ENCODE results near the gene PTPRT. TPM values are rescaled to one million over a fixed set of nuclear protein-coding genes. Genes with fewer than 3 reads are reported as not detected.
A peak's percentile ranks its signal among the peaks of the same experiment; 100 is the strongest.
"Not testable (repeated sequence)": the region's sequence is repeated elsewhere in the genome, so short reads cannot be mapped to it uniquely, and the experiment has no call there.

The PTPRT gene
- total and polyA plus RNA-seq, 12 donors, result 0.05 to 0.34 (median 0.16) TPM; not detected in 1

DNA sequence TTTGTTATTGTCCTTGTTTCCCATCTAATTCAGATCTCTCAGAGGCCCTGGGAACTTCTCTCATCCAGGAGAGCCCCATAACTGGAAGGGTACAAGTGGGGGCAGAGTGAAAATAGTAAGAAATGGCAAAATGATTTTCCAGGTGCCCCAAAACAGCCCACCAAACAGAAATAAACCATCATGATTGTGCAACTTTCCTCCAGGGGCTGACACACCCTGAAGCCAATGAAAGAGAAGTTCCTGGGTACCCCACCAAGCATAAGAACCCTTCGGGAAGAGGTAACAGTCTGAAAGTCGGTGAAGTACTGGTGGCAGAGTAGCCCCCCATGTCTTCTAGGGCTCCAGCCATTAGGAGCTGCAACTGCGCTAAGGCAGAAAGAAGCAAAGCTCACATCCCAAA, 282.0 kb downstream of the PTPRT start:
- no peak overlapping the region for H3K4me3 ChIP-seq
- H3K9me3 ChIP-seq (replicated peaks in 1 of 3), result no peaks in the 10 kb centered on the region
- H3K36me3 ChIP-seq (replicated peaks in 1 of 2), result no peaks in the 10 kb centered on the region
- intact Hi-C loops (cut with DNase I), result no loop called here
- H3K27ac ChIP-seq, result no peak overlapping the region
- no peak for TF ChIP-seq POLR2A (IDR thresholded peaks at IDR 0.05)
- TF ChIP-seq, protein P1, sequence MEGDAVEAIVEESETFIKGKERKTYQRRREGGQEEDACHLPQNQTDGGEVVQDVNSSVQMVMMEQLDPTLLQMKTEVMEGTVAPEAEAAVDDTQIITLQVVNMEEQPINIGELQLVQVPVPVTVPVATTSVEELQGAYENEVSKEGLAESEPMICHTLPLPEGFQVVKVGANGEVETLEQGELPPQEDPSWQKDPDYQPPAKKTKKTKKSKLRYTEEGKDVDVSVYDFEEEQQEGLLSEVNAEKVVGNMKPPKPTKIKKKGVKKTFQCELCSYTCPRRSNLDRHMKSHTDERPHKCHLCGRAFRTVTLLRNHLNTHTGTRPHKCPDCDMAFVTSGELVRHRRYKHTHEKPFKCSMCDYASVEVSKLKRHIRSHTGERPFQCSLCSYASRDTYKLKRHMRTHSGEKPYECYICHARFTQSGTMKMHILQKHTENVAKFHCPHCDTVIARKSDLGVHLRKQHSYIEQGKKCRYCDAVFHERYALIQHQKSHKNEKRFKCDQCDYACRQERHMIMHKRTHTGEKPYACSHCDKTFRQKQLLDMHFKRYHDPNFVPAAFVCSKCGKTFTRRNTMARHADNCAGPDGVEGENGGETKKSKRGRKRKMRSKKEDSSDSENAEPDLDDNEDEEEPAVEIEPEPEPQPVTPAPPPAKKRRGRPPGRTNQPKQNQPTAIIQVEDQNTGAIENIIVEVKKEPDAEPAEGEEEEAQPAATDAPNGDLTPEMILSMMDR (IDR thresholded peaks at IDR 0.05), result no peak
- WGBS, 4 donors, result 91 to 96% (median 93%) methylated on average over 3 of the region's 3 CpGs
- H3K27me3 ChIP-seq, result no peaks in the 10 kb centered on the region
- DNase-seq, result no peak
- H3K4me1 ChIP-seq (replicated peaks in 1 of 2), result no peaks in the 10 kb centered on the region

DNA sequence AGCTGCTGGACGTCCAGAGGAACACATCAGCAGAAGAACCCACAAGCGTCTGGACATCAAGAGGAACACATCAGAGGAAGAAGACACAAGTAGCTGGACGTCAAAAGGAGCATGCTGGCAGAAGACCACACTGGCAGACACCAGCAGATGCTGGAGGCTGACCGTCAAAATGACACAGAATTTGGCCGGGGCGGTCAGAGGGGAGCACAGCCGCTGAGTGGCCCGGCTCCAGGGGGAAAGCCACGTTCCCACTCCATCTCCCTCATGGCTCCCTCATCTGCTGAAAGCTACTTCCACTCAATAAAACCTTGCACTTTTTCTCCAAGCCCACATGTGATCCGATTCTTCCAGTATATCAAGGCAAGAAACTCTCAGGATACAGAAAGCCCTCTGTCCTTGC, 283.6 kb downstream of the PTPRT start:
- intact Hi-C loops (cut with DNase I), result no loop called here
- no peaks in the 10 kb centered on the region for H3K4me1 ChIP-seq (replicated peaks in 1 of 2)

DNA sequence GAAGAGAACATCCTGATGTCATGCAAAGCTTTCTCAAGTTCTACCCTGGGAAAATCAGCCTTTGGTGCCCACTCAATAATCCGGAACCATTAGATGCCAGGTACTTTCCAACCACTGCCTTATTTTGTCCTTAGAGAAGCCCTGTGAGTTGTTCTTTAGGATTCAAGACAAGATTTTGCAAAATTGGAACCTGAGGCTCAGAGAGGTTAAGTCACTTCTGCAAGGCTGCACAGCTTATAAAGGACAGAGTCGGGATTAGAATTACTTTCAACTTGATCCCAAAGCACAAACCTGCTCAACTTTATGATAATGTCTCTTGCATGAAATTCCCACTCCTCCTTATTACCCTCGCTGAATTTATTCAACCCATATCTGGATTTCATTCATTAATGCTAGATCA, 287.2 kb downstream of the PTPRT start:
- no peaks in the 10 kb centered on the region for H3K9me3 ChIP-seq (replicated peaks in 1 of 3)
- TF ChIP-seq, protein P1 (IDR thresholded peaks at IDR 0.05), result no peak
- no peak for TF ChIP-seq POLR2A (IDR thresholded peaks at IDR 0.05)
- H3K4me1 ChIP-seq (replicated peaks in 1 of 2), result no peaks in the 10 kb centered on the region
- no peaks in the 10 kb centered on the region for H3K27me3 ChIP-seq
- no peaks in the 10 kb centered on the region for H3K36me3 ChIP-seq (replicated peaks in 1 of 2)
- peak overlapping the region in 1 of 5 donors; percentile 24 for H3K27ac ChIP-seq
- no peak overlapping the region for H3K4me3 ChIP-seq
- DNase-seq, result no peak
- intact Hi-C loops (cut with DNase I), result no loop called here
- WGBS, 4 donors, result 86 to 96% (median 91%) methylated on average over 3 of the region's 3 CpGs

More for the DNA sequence above, 283.6 kb downstream of the PTPRT start:
- Histone ChIP-seq H3K4me3 (no peak overlapping the region), H3K27ac (no peak overlapping the region), H3K27me3 (no peaks in the 10 kb centered on the region), H3K9me3 (replicated peaks in 1 of 3) (no peaks in the 10 kb centered on the region), H3K36me3 (replicated peaks in 1 of 2) (no peaks in the 10 kb centered on the region)
- no peak for DNase-seq
- WGBS, 4 donors, result 75 to 83% (median 76%) methylated on average over 10 of the region's 10 CpGs
- no peak for TF ChIP-seq POLR2A (IDR thresholded peaks at IDR 0.05)
- TF ChIP-seq, protein P1 (IDR thresholded peaks at IDR 0.05), result no peak

DNA sequence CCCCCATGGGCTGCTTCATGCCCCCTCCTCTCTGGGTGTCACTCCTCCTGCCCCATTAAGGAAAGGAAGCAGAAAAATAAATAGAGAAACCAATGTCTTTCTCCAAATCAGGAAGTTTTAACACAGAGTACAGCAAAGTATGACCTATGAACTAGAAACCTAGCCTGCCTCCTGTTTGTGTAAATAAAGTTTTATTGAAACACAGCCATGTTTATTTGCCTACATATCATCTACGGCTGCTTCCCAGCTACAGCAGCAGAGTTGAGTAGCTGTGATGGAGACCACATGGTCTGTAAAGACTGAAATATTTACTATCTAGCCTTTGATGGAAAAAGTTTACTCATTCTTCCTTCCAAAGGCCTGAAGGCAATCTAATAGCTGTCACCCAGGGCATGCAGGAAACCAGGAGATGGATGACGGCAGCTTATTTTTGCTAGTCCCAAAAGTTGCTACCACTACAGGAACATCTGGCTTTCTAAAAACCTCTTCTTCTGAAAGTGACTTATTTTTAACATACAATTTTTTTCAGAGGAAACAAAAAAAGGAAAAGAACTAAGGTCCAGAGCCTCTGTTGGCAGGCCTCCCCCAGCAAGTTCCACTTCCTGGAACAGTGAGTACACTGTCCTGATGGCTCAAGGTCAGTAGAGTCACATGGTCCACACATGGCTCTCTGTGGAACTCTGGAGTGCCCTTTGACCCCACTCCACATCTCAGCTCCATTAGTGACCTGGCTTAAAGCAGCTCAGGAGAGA, 287.8 kb downstream of the PTPRT start:
- Histone ChIP-seq H3K9me3 (replicated peaks in 1 of 3) (no peaks in the 10 kb centered on the region), H3K4me1 (replicated peaks in 1 of 2) (no peaks in the 10 kb centered on the region), H3K27ac (peak overlapping the region in 1 of 5 donors; percentile 35), H3K27me3 (no peaks in the 10 kb centered on the region), H3K4me3 (no peak overlapping the region), H3K36me3 (replicated peaks in 1 of 2) (no peaks in the 10 kb centered on the region)
- 61 to 70% (median 66%) methylated on average over 2 of the region's 2 CpGs for WGBS, 4 donors
- intact Hi-C loops (cut with DNase I), result no loop called here
- TF ChIP-seq, protein P1 (IDR thresholded peaks at IDR 0.05), result no peak
- no peak for TF ChIP-seq POLR2A (IDR thresholded peaks at IDR 0.05)
- peak; percentile 31 to 69 (median 60) for DNase-seq

DNA sequence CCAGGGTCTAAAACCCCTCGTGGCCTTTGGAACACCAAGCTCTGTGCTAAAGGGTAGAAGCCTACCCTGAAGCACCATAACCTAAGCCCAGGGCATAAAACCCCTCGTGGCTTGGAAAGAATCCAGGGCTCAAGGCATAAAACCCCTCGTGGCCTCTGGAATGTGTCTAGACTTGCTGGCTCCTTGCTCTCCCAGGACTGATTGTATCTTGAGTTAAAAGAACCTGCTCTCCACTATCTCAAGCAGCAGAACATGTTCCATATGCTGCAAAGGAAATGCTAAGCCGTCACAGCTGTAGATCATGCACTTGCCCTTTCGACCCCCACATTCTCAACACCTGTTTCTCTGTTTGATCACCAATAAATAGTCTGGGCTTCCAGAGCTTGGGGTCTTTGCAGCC, 288.9 kb downstream of the PTPRT start:
- H3K27ac ChIP-seq; intact Hi-C loops (cut with DNase I); DNase-seq; H3K27me3 ChIP-seq; H3K9me3 ChIP-seq (replicated peaks in 1 of 3); H3K4me1 ChIP-seq (replicated peaks in 1 of 2); H3K4me3 ChIP-seq; H3K36me3 ChIP-seq (replicated peaks in 1 of 2): not testable (repeated sequence)
- 42 to 67% (median 55%) methylated on average over 5 of the region's 5 CpGs for WGBS, 4 donors
